IMR-90 (cell line): ENCODE data around the gene ANKRD44. TPM values are rescaled to one million over a fixed set of nuclear protein-coding genes. Genes with fewer than 3 reads are reported as not detected.

Experiments used
- ATAC-seq: fragments of 200-7000 bp; cut with Tn5 transposase; 2 replicates; pipeline ENCODE4 v1.9.1; 2020; ENCODE audit warnings: low read depth, mild to moderate bottlenecking, moderate library complexity
- BruUV-seq: library from RNA; stranded (reverse); fragments of 400-500 nt; replicated peaks from 2 replicates; lab custom pipeline; 2021; lab: Mats Ljungman, UMichigan
- CTCF ChIA-PET: fragments of 300-600 bp; formaldehyde crosslinking; extraction: SDS; loops from one replicate; lab custom pipeline; 2021; ENCODE audit warnings: antibody characterized with exemption; lab: Yijun Ruan, JAX
- POLR2A ChIA-PET: fragments of 300-600 bp; sonication (Branson Sonifier 250); formaldehyde crosslinking; loops from one replicate; lab custom pipeline; 2022; ENCODE audit warnings: antibody characterized with exemption; ENCODE audit not compliant: unreplicated experiment; lab: Charles Lee
- DNase-seq: peaks from one replicate; pipeline ENCODE4 v3.0.0; 2013
- H2AFZ ChIP-seq: replicated peaks from 2 replicates; pipeline ENCODE3; 2013; ENCODE audit warnings: low read length, mild to moderate bottlenecking; ENCODE audit not compliant: poor library complexity
- H2AK5ac ChIP-seq: 2 replicates; pipeline ENCODE4 v1.6.1; 2013; ENCODE audit warnings: low read depth, low read length, inconsistent platforms
- H2AK9ac ChIP-seq: replicated peaks from 2 replicates; pipeline ENCODE3; 2013; ENCODE audit warnings: mild to moderate bottlenecking, low read depth, low read length, moderate library complexity; ENCODE audit not compliant: poor library complexity
- H2BK120ac ChIP-seq: 2 replicates; pipeline ENCODE4 v1.6.1; 2013; ENCODE audit warnings: low read depth, low read length, inconsistent platforms
- H2BK15ac ChIP-seq: 3 replicates; pipeline ENCODE4 v1.6.1; 2013; ENCODE audit warnings: low read depth, low read length, inconsistent platforms
- H2BK20ac ChIP-seq: 2 replicates; pipeline ENCODE4 v1.6.1; 2013; ENCODE audit warnings: low read depth, mild to moderate bottlenecking, inconsistent platforms, low read length, moderate library complexity
- H2BK5ac ChIP-seq: 2 replicates; pipeline ENCODE4 v1.6.1; 2013; ENCODE audit warnings: mild to moderate bottlenecking, low read depth, low read length, inconsistent platforms; ENCODE audit not compliant: poor library complexity, severe bottlenecking
- H3K14ac ChIP-seq: replicated peaks from 2 replicates; pipeline ENCODE4 v1.6.1; 2013; ENCODE audit warnings: low read depth, low read length, inconsistent platforms
- H3K18ac ChIP-seq: 2 replicates; pipeline ENCODE4 v1.6.1; 2013; ENCODE audit warnings: low read depth, low read length, control low read depth
- H3K23ac ChIP-seq: 2 replicates; pipeline ENCODE4 v1.6.1; 2013; ENCODE audit warnings: low read depth, low read length, inconsistent platforms
- H3K27ac ChIP-seq: 2 replicates; pipeline ENCODE4 v1.5.1; 2013; ENCODE audit warnings: mild to moderate bottlenecking, control low read depth, low read length; ENCODE audit not compliant: insufficient read depth
- H3K27me3 ChIP-seq: 2 replicates; pipeline ENCODE4 v1.6.1; 2013; ENCODE audit warnings: low read length; ENCODE audit not compliant: control insufficient read depth, insufficient read depth
- H3K36me3 ChIP-seq: 2 replicates; pipeline ENCODE4 v1.6.1; 2013; ENCODE audit warnings: low read length, mixed read lengths; ENCODE audit not compliant: control insufficient read depth, insufficient read depth
- H3K4ac ChIP-seq: 2 replicates; pipeline ENCODE4 v1.6.1; 2013; ENCODE audit warnings: low read depth, low read length, inconsistent platforms
- H3K4me1 ChIP-seq: 2 replicates; pipeline ENCODE4 v1.6.1; 2013; ENCODE audit warnings: low read length, mixed read lengths; ENCODE audit not compliant: control insufficient read depth, insufficient read depth
- H3K4me2 ChIP-seq: 2 replicates; pipeline ENCODE4 v1.6.1; 2013; ENCODE audit warnings: low read depth, mild to moderate bottlenecking, control low read depth, low read length, moderate library complexity
- H3K4me3 ChIP-seq: 2 replicates; pipeline ENCODE4 v1.5.1; 2013; ENCODE audit warnings: low read depth, mild to moderate bottlenecking, control low read depth, low read length, moderate library complexity; ENCODE audit not compliant: insufficient read depth
- H3K56ac ChIP-seq: 2 replicates; pipeline ENCODE4 v1.6.1; 2013; ENCODE audit warnings: low read length, inconsistent platforms; ENCODE audit not compliant: insufficient read depth; ENCODE audit errors: extremely low read depth
- H3K79me1 ChIP-seq, 2 experiments: 2 replicates each; pipeline ENCODE4 v1.6.1; 2013; ENCODE audit warnings: low read length in 2 of 2, inconsistent platforms in 1 of 2, low read depth in 1 of 2
- H3K9ac ChIP-seq: 2 replicates; pipeline ENCODE4 v1.6.1; 2013; ENCODE audit warnings: low read depth, low read length, control low read depth
- H3K9me1 ChIP-seq: 2 replicates; pipeline ENCODE4 v1.6.1; 2013; ENCODE audit warnings: low read length, inconsistent platforms; ENCODE audit not compliant: insufficient read depth
- H3K9me3 ChIP-seq: 2 replicates; pipeline ENCODE4 v1.6.1; 2013; ENCODE audit warnings: low read length; ENCODE audit not compliant: control insufficient read depth, insufficient read depth
- H4K20me1 ChIP-seq: 2 replicates; pipeline ENCODE4 v1.6.1; 2013; ENCODE audit warnings: low read length, inconsistent platforms; ENCODE audit not compliant: insufficient read depth
- H4K5ac ChIP-seq: 2 replicates; pipeline ENCODE4 v1.6.1; 2013; ENCODE audit warnings: mild to moderate bottlenecking, low read depth, low read length, control low read depth
- H4K8ac ChIP-seq, 2 experiments: 2 replicates each; pipeline ENCODE4 v1.6.1; 2013; ENCODE audit warnings: low read depth in 2 of 2, low read length in 2 of 2, control low read depth in 1 of 2, inconsistent platforms in 1 of 2
- H4K91ac ChIP-seq: 2 replicates; pipeline ENCODE4 v1.6.1; 2013; ENCODE audit warnings: low read depth, low read length, inconsistent platforms; ENCODE audit not compliant: insufficient read depth
- CEBPB ChIP-seq: IDR thresholded peaks from 2 replicates; pipeline ENCODE4 v1.6.1; 2012; ENCODE audit warnings: low read depth, low read length, improper control_type of control experiment
- CHD1 ChIP-seq: IDR thresholded peaks from 2 replicates; pipeline ENCODE4 v1.6.1; 2012; ENCODE audit warnings: low read depth, low read length, improper control_type of control experiment
- CTCF ChIP-seq: conservative IDR thresholded peaks from 2 replicates; pipeline ENCODE4 v1.5.1; 2012; ENCODE audit warnings: mild to moderate bottlenecking, low read depth, low read length, improper control_type of control experiment
- ELK1 ChIP-seq: fragments of 150-350 bp; IDR thresholded peaks from 2 replicates; pipeline ENCODE4 v1.6.1; 2016; ENCODE audit warnings: low read depth, mild to moderate bottlenecking, low read length, moderate library complexity, borderline replicate concordance
- FOS ChIP-seq: fragments of 150-350 bp; IDR thresholded peaks from 2 replicates; pipeline ENCODE4 v1.6.1; 2016; ENCODE audit warnings: low read depth, low read length
- MAFK ChIP-seq: IDR thresholded peaks from 2 replicates; pipeline ENCODE4 v1.6.1; 2012; ENCODE audit warnings: low read depth, low read length, improper control_type of control experiment
- MAZ ChIP-seq: IDR thresholded peaks from 2 replicates; pipeline ENCODE4 v1.6.1; 2012; ENCODE audit warnings: low read depth, mild to moderate bottlenecking, low read length, improper control_type of control experiment, moderate library complexity, borderline replicate concordance
- MXI1 ChIP-seq: IDR thresholded peaks from 2 replicates; pipeline ENCODE4 v1.6.1; 2012; ENCODE audit warnings: low read depth, mild to moderate bottlenecking, low read length, moderate library complexity, borderline replicate concordance
- POLR2A ChIP-seq: IDR thresholded peaks from 2 replicates; pipeline ENCODE4 v1.6.1; 2012; ENCODE audit warnings: mild to moderate bottlenecking, low read depth, low read length
- RAD21 ChIP-seq: IDR thresholded peaks from 2 replicates; pipeline ENCODE4 v1.6.1; 2012; ENCODE audit warnings: low read length, improper control_type of control experiment
- RCOR1 ChIP-seq: IDR thresholded peaks from 2 replicates; pipeline ENCODE4 v1.6.1; 2012; ENCODE audit warnings: mild to moderate bottlenecking, low read length, improper control_type of control experiment; ENCODE audit not compliant: insufficient replicate concordance
- USF2 ChIP-seq: fragments of 150-350 bp; IDR thresholded peaks from 2 replicates; pipeline ENCODE4 v1.6.1; 2017; ENCODE audit warnings: mild to moderate bottlenecking, antibody characterized with exemption, low read length, low read depth
- WGBS, 2 experiments: methylation state at CpG; one replicate each; pipeline versions ENCODE4 v1.1.5 to v1.1.7; 2013; ENCODE audit warnings: missing lambda C conversion rate in 2 of 2; ENCODE audit not compliant: insufficient read length in 1 of 2; ENCODE audit errors: extremely low coverage in 2 of 2; 5-methylcytosine and 5-hydroxymethylcytosine counted together
- dilution Hi-C: fragments of 300-500 bp; cut with HindIII; formaldehyde crosslinking; loops from one replicate; pipeline ENCODE4 v1.14.3; 2018; ENCODE audit warnings: low sequenced_read_pairs; ENCODE audit not compliant: unreplicated experiment
- in situ Hi-C: fragments of 300-500 bp; cut with MboI; formaldehyde crosslinking; loops from 3 replicates; pipeline ENCODE4 v1.14.3; 2019; ENCODE audit warnings: low sequenced_read_pairs, inconsistent platforms, mixed read lengths
- intact Hi-C: fragments of 100-400 bp; cut with micrococcal nuclease; formaldehyde crosslinking; loops from 2 replicates; pipeline ENCODE4 v1.10.0; 2022
- polyA plus RNA-seq, 3 experiments: library from polyadenylated mRNA; depleted of rRNA; stranded (reverse); fragments of >200 nt; gene quantifications; 2 replicates each; pipeline ENCODE4 v1.2.3, GENCODE V29; 2012; ENCODE audit warnings: low replicate concordance in 1 of 3
- total RNA-seq: library from RNA; depleted of rRNA; stranded (reverse); fragments of >200 nt; gene quantifications from 2 replicates; pipeline ENCODE4 v1.2.3, GENCODE V29; 2012

ANKRD44 gene
- total and polyA plus RNA-seq, 2 of the 4 experiments (the other 2 are of a cell fraction) = 5.2 to 15.6 TPM

GRCh38 chr2:197310271-197310985 lies at the start of gene ANKRD44 (continued):
- TF ChIP-seq CHD1 (no peak), RAD21 (peak; percentile 73), USF2 (no peak), MAFK (no peak)

GRCh38 chr2:197359859-197360258 lies 49.3 kb upstream of the ANKRD44 start:
- ChIA-PET CTCF (interaction anchor here (1.0 kb wide), 1 partner anchor 247 kb away, joined by 4 read pairs; no protein-coding TSS in a partner anchor), POLR2A (no interaction called here)
- no peak overlapping the region for H3K4ac ChIP-seq
- no peaks in the 10 kb centered on the region for H3K9me3 ChIP-seq
- no CpG with 5 or more reads among the region's 1 CpG for WGBS, 2 experiments
- H3K9me1 ChIP-seq = no peaks in the 10 kb centered on the region
- in situ Hi-C loops = no loop called here
- H4K8ac ChIP-seq = no peak overlapping the region
- no peak overlapping the region for H3K56ac ChIP-seq
- DNase-seq = no peak
- H2BK15ac ChIP-seq = no peak overlapping the region
- intact Hi-C loops = loop anchor here (5.0 kb wide), 1 partner anchor 163 kb away; no protein-coding TSS in a partner anchor
- no peak overlapping the region for H3K18ac ChIP-seq
- no peak overlapping the region for H3K27ac ChIP-seq
- no peaks in the 10 kb centered on the region for H3K36me3 ChIP-seq
- H3K9ac ChIP-seq = no peak overlapping the region
- H3K23ac ChIP-seq = no peak overlapping the region
- H4K5ac ChIP-seq = no peak overlapping the region
- H3K14ac ChIP-seq = no peak overlapping the region
- dilution Hi-C loops = no loop called here
- H4K20me1 ChIP-seq = no peaks in the 10 kb centered on the region
- no peak overlapping the region for H2AFZ ChIP-seq
- H3K4me2 ChIP-seq = no peak overlapping the region
- no peaks in the 10 kb centered on the region for H3K79me1 ChIP-seq
- TF ChIP-seq POLR2A (no peak), ELK1 (no peak), RCOR1 (no peak), FOS (no peak), RAD21 (no peak), MAZ (no peak), CTCF (no peak), MXI1 (no peak), CEBPB (no peak)
- no peak overlapping the region for H2AK9ac ChIP-seq
- no TSS peak for BruUV-seq
- H3K4me3 ChIP-seq = no peak overlapping the region
- H2BK5ac ChIP-seq = no peak overlapping the region
- H3K27me3 ChIP-seq = no peaks in the 10 kb centered on the region
- no peak for ATAC-seq
- H2BK20ac ChIP-seq = no peak overlapping the region
- no peak overlapping the region for H2AK5ac ChIP-seq
- H4K91ac ChIP-seq = no peak overlapping the region
- no peaks in the 10 kb centered on the region for H3K4me1 ChIP-seq
- H2BK120ac ChIP-seq = no peak overlapping the region
